ENCODE measurements around the gene NIP7. TPM values are rescaled to one million over a fixed set of nuclear protein-coding genes. Genes with fewer than 3 reads are reported as not detected.
A peak's percentile ranks its signal among the peaks of the same experiment; 100 is the strongest.

Gene NIP7
- total and polyA plus RNA-seq, 8 donors: 0.89 to 18.9 (median 11.3) TPM; not detected in 1

DNA sequence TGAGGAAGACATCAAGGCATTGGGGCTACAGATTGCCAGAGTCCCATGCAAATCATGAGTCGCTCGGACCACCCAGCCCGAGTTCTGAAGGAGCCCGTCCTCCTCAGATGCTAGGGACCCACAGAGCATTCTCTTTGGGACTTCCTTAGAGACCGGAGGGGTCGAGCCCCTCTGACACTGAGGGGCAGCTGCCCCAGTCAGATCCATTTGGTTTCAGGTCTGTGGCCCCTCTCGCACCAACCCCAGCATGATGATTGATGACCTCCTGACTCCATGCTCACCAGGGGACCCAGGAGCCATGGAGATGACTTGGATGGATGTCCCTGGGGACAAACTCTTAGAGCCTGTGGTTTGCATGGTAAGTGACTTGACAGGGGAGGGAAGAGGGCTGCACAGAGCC, 17.2 kb upstream of the NIP7 start:
- no peaks in the 10 kb centered on the region for H3K27me3 ChIP-seq
- H3K4me3 ChIP-seq: no peak overlapping the region
- H3K9me3 ChIP-seq: no peaks in the 10 kb centered on the region
- DNase-seq: no peak
- intact Hi-C loops (cut with DNase I; ENCODE audit: low total_unique reads): no loop called here
- H3K27ac ChIP-seq: no peak overlapping the region
- H3K36me3 ChIP-seq: peaks cover 90 to 99% (median 97%) of the 10 kb centered on the region in 4 donors
- no peak for TF ChIP-seq EP300 (IDR thresholded peaks at IDR 0.05)
- TF ChIP-seq, protein P1, sequence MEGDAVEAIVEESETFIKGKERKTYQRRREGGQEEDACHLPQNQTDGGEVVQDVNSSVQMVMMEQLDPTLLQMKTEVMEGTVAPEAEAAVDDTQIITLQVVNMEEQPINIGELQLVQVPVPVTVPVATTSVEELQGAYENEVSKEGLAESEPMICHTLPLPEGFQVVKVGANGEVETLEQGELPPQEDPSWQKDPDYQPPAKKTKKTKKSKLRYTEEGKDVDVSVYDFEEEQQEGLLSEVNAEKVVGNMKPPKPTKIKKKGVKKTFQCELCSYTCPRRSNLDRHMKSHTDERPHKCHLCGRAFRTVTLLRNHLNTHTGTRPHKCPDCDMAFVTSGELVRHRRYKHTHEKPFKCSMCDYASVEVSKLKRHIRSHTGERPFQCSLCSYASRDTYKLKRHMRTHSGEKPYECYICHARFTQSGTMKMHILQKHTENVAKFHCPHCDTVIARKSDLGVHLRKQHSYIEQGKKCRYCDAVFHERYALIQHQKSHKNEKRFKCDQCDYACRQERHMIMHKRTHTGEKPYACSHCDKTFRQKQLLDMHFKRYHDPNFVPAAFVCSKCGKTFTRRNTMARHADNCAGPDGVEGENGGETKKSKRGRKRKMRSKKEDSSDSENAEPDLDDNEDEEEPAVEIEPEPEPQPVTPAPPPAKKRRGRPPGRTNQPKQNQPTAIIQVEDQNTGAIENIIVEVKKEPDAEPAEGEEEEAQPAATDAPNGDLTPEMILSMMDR (IDR thresholded peaks at IDR 0.05): no peak
- TF ChIP-seq POLR2A (IDR thresholded peaks at IDR 0.05): no peak
- no peak for TF ChIP-seq POLR2AphosphoS5 (IDR thresholded peaks at IDR 0.05)
- WGBS, 5 donors: 75 to 91% (median 90%) methylated on average over 1 to 7 of the region's 7 CpGs
- H3K4me1 ChIP-seq: peaks cover 14 to 35% (median 32%) of the 10 kb centered on the region in 4 donors

DNA sequence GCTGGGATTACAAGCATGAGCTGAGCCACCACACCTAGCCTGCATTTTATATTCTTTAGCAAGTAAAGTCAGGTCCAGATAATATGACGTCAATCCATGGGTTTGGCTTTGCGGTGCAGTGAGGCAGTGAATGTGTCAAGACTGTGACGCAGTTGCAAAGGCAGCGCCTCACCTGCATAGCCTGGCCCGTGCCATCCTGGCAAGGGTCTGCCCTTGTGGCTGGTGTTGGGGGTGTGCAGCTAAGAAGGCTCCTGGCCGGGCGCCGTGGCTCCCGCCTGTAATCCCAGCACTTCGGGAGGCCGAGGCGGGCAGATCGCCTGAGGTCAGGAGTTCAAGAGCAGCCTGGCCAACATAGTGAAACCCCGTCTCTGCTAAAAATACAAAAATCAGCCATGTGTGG, 16.2 kb upstream of the NIP7 start:
- Histone ChIP-seq H3K27me3 (no peaks in the 10 kb centered on the region), H3K4me1 (peaks cover 20 to 45% (median 42%) of the 10 kb centered on the region in 4 donors), H3K9me3 (no peaks in the 10 kb centered on the region), H3K27ac (no peak overlapping the region), H3K4me3 (no peak overlapping the region), H3K36me3 (peaks cover 79 to 99% (median 94%) of the 10 kb centered on the region in 4 donors)
- TF ChIP-seq POLR2AphosphoS5 (IDR thresholded peaks at IDR 0.05): no peak
- no peak for TF ChIP-seq EP300 (IDR thresholded peaks at IDR 0.05)
- TF ChIP-seq, protein P1 (IDR thresholded peaks at IDR 0.05): no peak
- TF ChIP-seq POLR2A (IDR thresholded peaks at IDR 0.05): no peak
- intact Hi-C loops (cut with DNase I; ENCODE audit: low total_unique reads): no loop called here
- DNase-seq: no peak
- 86 to 92% (median 90%) methylated on average over 6 to 14 of the region's 14 CpGs for WGBS, 5 donors

DNA sequence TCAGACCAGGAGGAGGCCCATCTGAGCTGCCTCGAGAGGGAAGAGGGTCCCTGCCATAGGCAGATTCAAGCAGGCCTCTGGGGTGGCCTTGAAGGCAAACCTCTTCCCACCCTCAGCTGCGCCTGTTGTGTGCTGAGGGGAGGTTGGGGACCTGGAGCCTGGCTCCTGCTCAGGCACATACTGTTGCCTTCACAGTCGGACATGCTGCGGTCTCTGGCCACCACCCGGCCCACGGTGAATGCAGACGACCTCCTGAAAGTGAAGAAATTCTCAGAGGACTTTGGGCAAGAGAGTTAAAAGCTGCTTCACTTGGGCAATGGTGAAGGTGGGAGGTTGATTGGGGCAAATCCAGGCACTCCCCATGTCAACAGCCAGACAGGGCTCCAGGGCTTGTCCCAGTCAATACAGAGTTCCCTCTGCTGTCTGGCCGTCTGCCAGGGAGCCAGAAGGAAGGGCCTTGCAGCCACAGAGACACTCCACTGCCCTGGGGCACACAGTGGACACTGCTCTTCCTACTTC, 15.5 kb upstream of the NIP7 start:
- WGBS, 5 donors: 61 to 72% (median 66%) methylated on average over 8 of the region's 8 CpGs
- H3K36me3 ChIP-seq: peaks cover 72 to 95% (median 89%) of the 10 kb centered on the region in 4 donors
- peaks cover 26 to 52% (median 49%) of the 10 kb centered on the region in 4 donors for H3K4me1 ChIP-seq
- DNase-seq: peak; percentile 48 to 76
- H3K27me3 ChIP-seq: no peaks in the 10 kb centered on the region
- intact Hi-C loops (cut with DNase I; ENCODE audit: low total_unique reads): no loop called here
- no peak overlapping the region for H3K27ac ChIP-seq
- H3K4me3 ChIP-seq: no peak overlapping the region
- H3K9me3 ChIP-seq: no peaks in the 10 kb centered on the region
- no peak for TF ChIP-seq POLR2A (IDR thresholded peaks at IDR 0.05)
- no peak for TF ChIP-seq POLR2AphosphoS5 (IDR thresholded peaks at IDR 0.05)
- TF ChIP-seq, protein P1 (IDR thresholded peaks at IDR 0.05): no peak
- no peak for TF ChIP-seq EP300 (IDR thresholded peaks at IDR 0.05)

DNA sequence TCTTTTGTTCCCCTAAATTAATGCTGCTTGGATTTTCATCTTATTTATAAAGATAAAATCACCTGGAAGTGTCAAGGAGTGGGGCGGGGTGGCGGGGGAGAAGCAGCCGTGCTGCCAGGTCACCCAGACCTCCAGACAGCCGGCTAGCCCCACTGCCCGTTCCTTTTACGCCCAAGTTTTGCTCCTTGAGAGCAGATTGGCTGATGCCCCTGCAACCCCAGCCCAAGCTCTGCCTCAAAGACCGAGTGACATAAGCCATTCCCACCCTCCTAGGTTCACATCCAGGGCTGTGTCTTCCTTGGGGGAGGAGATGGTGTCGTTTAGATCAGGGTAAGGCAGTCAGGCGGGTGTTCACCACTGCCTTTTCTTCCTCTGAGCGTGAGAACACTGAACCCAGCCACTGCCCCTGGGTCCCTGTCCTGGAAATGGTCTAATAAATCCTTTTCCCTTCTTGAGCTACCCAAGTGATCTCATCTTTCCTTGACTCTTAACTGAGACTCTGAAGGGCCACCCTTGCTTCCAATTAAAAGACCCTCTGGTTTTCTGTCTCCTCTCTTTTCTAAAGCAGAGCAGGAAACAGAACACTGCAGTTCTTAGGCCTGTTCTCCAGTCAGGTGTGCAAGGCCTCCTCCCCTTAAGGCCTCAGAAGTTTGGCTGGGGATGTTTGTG, 14.9 kb upstream of the NIP7 start:
- peaks cover 32 to 58% (median 55%) of the 10 kb centered on the region in 4 donors for H3K4me1 ChIP-seq
- peaks cover 66 to 89% (median 82%) of the 10 kb centered on the region in 4 donors for H3K36me3 ChIP-seq

More for the DNA sequence above, 14.9 kb upstream of the NIP7 start:
- no peaks in the 10 kb centered on the region for H3K27me3 ChIP-seq
- DNase-seq: no peak
- no peak overlapping the region for H3K4me3 ChIP-seq
- TF ChIP-seq POLR2A (IDR thresholded peaks at IDR 0.05) (no peak), POLR2AphosphoS5 (IDR thresholded peaks at IDR 0.05) (no peak), EP300 (IDR thresholded peaks at IDR 0.05) (no peak)
- TF ChIP-seq, protein P1 (IDR thresholded peaks at IDR 0.05): no peak
- intact Hi-C loops (cut with DNase I; ENCODE audit: low total_unique reads): no loop called here
- H3K27ac ChIP-seq: no peak overlapping the region
- WGBS, 5 donors: 65 to 78% (median 71%) methylated on average over 10 of the region's 10 CpGs
- no peaks in the 10 kb centered on the region for H3K9me3 ChIP-seq
